ENCODE results near the gene PDC.
"Not testable (repeated sequence)": the region's sequence is repeated elsewhere in the genome, so short reads cannot be mapped to it uniquely, and the experiment has no call there.

Gene PDC

GRCh38 chr1:186491336-186491735, 30.4 kb upstream of the PDC start:
- TF ChIP-seq TAF1 (IDR thresholded peaks at IDR 0.05; ENCODE audit: borderline replicate concordance, low read depth, low read length) (no peak), POLR2AphosphoS5 (IDR thresholded peaks at IDR 0.05; ENCODE audit: low read depth, low read length) (no peak), POLR2A (IDR thresholded peaks at IDR 0.05; ENCODE audit: low read depth, low read length) (no peak)
- no peak for FAIRE-seq

GRCh38 chr1:186487163-186487562, 26.2 kb upstream of the PDC start:
- FAIRE-seq (peak; percentile 36), DNase-seq (ENCODE audit: insufficient read length) (no peak)

More at GRCh38 chr1:186491336-186491735, 30.4 kb upstream of the PDC start:
- DNase-seq (ENCODE audit: insufficient read length) = no peak

GRCh38 chr1:186486061-186486460, 25.1 kb upstream of the PDC start:
- no peak for DNase-seq (ENCODE audit: insufficient read length)
- TF ChIP-seq POLR2AphosphoS5 (IDR thresholded peaks at IDR 0.05; ENCODE audit: low read depth, low read length) (no peak), POLR2A (IDR thresholded peaks at IDR 0.05; ENCODE audit: low read depth, low read length) (no peak), TAF1 (IDR thresholded peaks at IDR 0.05; ENCODE audit: borderline replicate concordance, low read depth, low read length) (no peak)
- FAIRE-seq = no peak

More at GRCh38 chr1:186487163-186487562, 26.2 kb upstream of the PDC start:
- TF ChIP-seq TAF1 (IDR thresholded peaks at IDR 0.05; ENCODE audit: borderline replicate concordance, low read depth, low read length) = no peak
- no peak for TF ChIP-seq POLR2A (IDR thresholded peaks at IDR 0.05; ENCODE audit: low read depth, low read length)
- TF ChIP-seq POLR2AphosphoS5 (IDR thresholded peaks at IDR 0.05; ENCODE audit: low read depth, low read length) = no peak

- no peak for TF ChIP-seq TAF1 (IDR thresholded peaks at IDR 0.05; ENCODE audit: borderline replicate concordance, low read depth, low read length)
- FAIRE-seq (no peak), DNase-seq (ENCODE audit: insufficient read length) (no peak)
Observed at GRCh38 chr1:186483561-186483960, 22.6 kb upstream of the PDC start.

GRCh38 chr1:186482661-186483255, 21.8 kb upstream of the PDC start:
- TF ChIP-seq POLR2AphosphoS5 (IDR thresholded peaks at IDR 0.05; ENCODE audit: low read depth, low read length) (no peak), TAF1 (IDR thresholded peaks at IDR 0.05; ENCODE audit: borderline replicate concordance, low read depth, low read length) (no peak), POLR2A (IDR thresholded peaks at IDR 0.05; ENCODE audit: low read depth, low read length) (no peak)
- FAIRE-seq = peak; percentile 92
- no peak for DNase-seq (ENCODE audit: insufficient read length)

- FAIRE-seq = no peak
- TF ChIP-seq POLR2AphosphoS5 (IDR thresholded peaks at IDR 0.05; ENCODE audit: low read depth, low read length) = no peak
- TF ChIP-seq POLR2A (IDR thresholded peaks at IDR 0.05; ENCODE audit: low read depth, low read length) = no peak
- no peak for TF ChIP-seq TAF1 (IDR thresholded peaks at IDR 0.05; ENCODE audit: borderline replicate concordance, low read depth, low read length)
- no peak for DNase-seq (ENCODE audit: insufficient read length)
Observed at GRCh38 chr1:186481303-186481888, 20.5 kb upstream of the PDC start.

GRCh38 chr1:186479162-186479561, 18.2 kb upstream of the PDC start:
- TF ChIP-seq POLR2A (IDR thresholded peaks at IDR 0.05; ENCODE audit: low read depth, low read length) = no peak
- no peak for TF ChIP-seq POLR2AphosphoS5 (IDR thresholded peaks at IDR 0.05; ENCODE audit: low read depth, low read length)
- TF ChIP-seq TAF1 (IDR thresholded peaks at IDR 0.05; ENCODE audit: borderline replicate concordance, low read depth, low read length) = no peak
- DNase-seq (ENCODE audit: insufficient read length) = no peak
- FAIRE-seq = no peak

GRCh38 chr1:186476264-186477040, 15.5 kb upstream of the PDC start:
- no peak for DNase-seq (ENCODE audit: insufficient read length)
- no peak for FAIRE-seq
- TF ChIP-seq TAF1 (IDR thresholded peaks at IDR 0.05; ENCODE audit: borderline replicate concordance, low read depth, low read length) = no peak
- no peak for TF ChIP-seq POLR2AphosphoS5 (IDR thresholded peaks at IDR 0.05; ENCODE audit: low read depth, low read length)
- no peak for TF ChIP-seq POLR2A (IDR thresholded peaks at IDR 0.05; ENCODE audit: low read depth, low read length)

GRCh38 chr1:186474208-186474607, 13.3 kb upstream of the PDC start:
- FAIRE-seq = no peak
- TF ChIP-seq TAF1 (IDR thresholded peaks at IDR 0.05; ENCODE audit: borderline replicate concordance, low read depth, low read length) = no peak
- DNase-seq (ENCODE audit: insufficient read length) = no peak

- FAIRE-seq (no peak), DNase-seq (ENCODE audit: insufficient read length) (no peak)
- TF ChIP-seq POLR2AphosphoS5 (IDR thresholded peaks at IDR 0.05; ENCODE audit: low read depth, low read length) (no peak), POLR2A (IDR thresholded peaks at IDR 0.05; ENCODE audit: low read depth, low read length) (no peak), TAF1 (IDR thresholded peaks at IDR 0.05; ENCODE audit: borderline replicate concordance, low read depth, low read length) (no peak)
Observed at GRCh38 chr1:186473047-186473446, 12.1 kb upstream of the PDC start.

GRCh38 chr1:186465946-186466345, 5.0 kb upstream of the PDC start:
- no peak for FAIRE-seq

GRCh38 chr1:186465491-186465890, 4.6 kb upstream of the PDC start:
- not testable (repeated sequence) for DNase-seq (ENCODE audit: insufficient read length); FAIRE-seq

More at GRCh38 chr1:186465946-186466345, 5.0 kb upstream of the PDC start:
- TF ChIP-seq POLR2AphosphoS5 (IDR thresholded peaks at IDR 0.05; ENCODE audit: low read depth, low read length) (no peak), TAF1 (IDR thresholded peaks at IDR 0.05; ENCODE audit: borderline replicate concordance, low read depth, low read length) (no peak), POLR2A (IDR thresholded peaks at IDR 0.05; ENCODE audit: low read depth, low read length) (no peak)
- DNase-seq (ENCODE audit: insufficient read length) = no peak

Measured in GM12892 (cell line).